ENCODE data around the gene MASTL. TPM values are rescaled to one million over a fixed set of nuclear protein-coding genes. Genes with fewer than 3 reads are reported as not detected.
A peak's percentile ranks its signal among the peaks of the same experiment; 100 is the strongest.
"Not testable (repeated sequence)": the region's sequence is repeated elsewhere in the genome, so short reads cannot be mapped to it uniquely, and the experiment has no call there.

The MASTL gene
- total RNA-seq, 2 donors from 2014 or later = 30.3 to 50.2 TPM

GRCh38 chr10:27153329-27153728 lies 1.8 kb upstream of the MASTL start:
- peaks cover 25% of the 10 kb centered on the region for H3K36me3 ChIP-seq (ENCODE audit: control insufficient read depth, insufficient read depth, low read length)
- Mint-ChIP-seq H3K9me3 (no peaks in the 10 kb centered on the region), H3K36me3 (ENCODE audit: low read depth) (peaks cover 33% of the 10 kb centered on the region), H3K27ac (peak overlapping the region; percentile 100), H3K4me1 (peaks cover 19% of the 10 kb centered on the region), H3K4me3 (peak overlapping the region; percentile 100), H3K27me3 (ENCODE audit: insufficient read depth) (no peaks in the 10 kb centered on the region)
- H3K9me3 ChIP-seq (ENCODE audit: control insufficient read depth, low read length) = no peaks in the 10 kb centered on the region
- DNase-seq = no peak
- WGBS, 2 experiments (ENCODE audit: insufficient coverage in 1 of 2, insufficient read length in 1 of 2) = 0 to 1% methylated on average over 5 to 6 of the region's 6 CpGs
- peak overlapping the region; percentile 97 for H3K9ac ChIP-seq (ENCODE audit: extremely low read depth, low read length, poor library complexity, severe bottlenecking)
- peak overlapping the region; percentile 98 for H3K4me3 ChIP-seq (ENCODE audit: low read length)
- H3K4me1 ChIP-seq (ENCODE audit: control insufficient read depth, insufficient read depth, low read length) = no peaks in the 10 kb centered on the region
- H3K27ac ChIP-seq (ENCODE audit: low read depth, low read length) = no peak overlapping the region
- TF ChIP-seq CTCF (conservative IDR thresholded peaks at IDR 0.05) = no peak
- H3K27me3 ChIP-seq (ENCODE audit: control insufficient read depth, insufficient read depth, low read length, poor library complexity, severe bottlenecking) = no peaks in the 10 kb centered on the region

DNA sequence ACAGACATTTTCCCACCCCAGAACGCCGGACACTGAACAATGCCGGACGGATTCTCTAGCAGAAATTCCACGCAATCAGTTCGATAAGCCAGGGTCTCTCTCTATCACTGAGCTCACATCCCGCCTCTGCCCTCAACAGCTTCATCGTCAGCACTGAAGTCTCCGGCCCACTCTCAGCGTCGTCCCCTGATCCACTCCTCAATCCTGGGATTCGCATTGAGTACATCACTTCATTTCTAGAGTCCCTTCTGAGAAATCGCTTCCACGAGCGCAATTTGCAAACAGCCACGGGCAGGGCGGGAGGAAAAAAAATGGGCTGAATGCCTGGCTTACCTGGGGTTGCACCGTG lies 1.3 kb upstream of the MASTL start:
- H3K27ac Mint-ChIP-seq = peak overlapping the region; percentile 100
- Histone ChIP-seq H3K36me3 (ENCODE audit: control insufficient read depth, insufficient read depth, low read length) (peaks cover 25% of the 10 kb centered on the region), H3K9ac (ENCODE audit: extremely low read depth, low read length, poor library complexity, severe bottlenecking) (peak overlapping the region; percentile 97), H3K27ac (ENCODE audit: low read depth, low read length) (peak overlapping the region; percentile 96), H3K4me1 (ENCODE audit: control insufficient read depth, insufficient read depth, low read length) (no peaks in the 10 kb centered on the region), H3K27me3 (ENCODE audit: control insufficient read depth, insufficient read depth, low read length, poor library complexity, severe bottlenecking) (no peaks in the 10 kb centered on the region), H3K9me3 (ENCODE audit: control insufficient read depth, low read length) (no peaks in the 10 kb centered on the region), H3K4me3 (ENCODE audit: low read length) (peak overlapping the region; percentile 98)
- TF ChIP-seq CTCF (conservative IDR thresholded peaks at IDR 0.05) = no peak
- 0% methylated on average over 14 to 18 of the region's 18 CpGs for WGBS, 2 experiments (ENCODE audit: insufficient coverage in 1 of 2, insufficient read length in 1 of 2)
- no peak for DNase-seq
- no peaks in the 10 kb centered on the region for H3K9me3 Mint-ChIP-seq
- H3K27me3 Mint-ChIP-seq (ENCODE audit: insufficient read depth) = no peaks in the 10 kb centered on the region
- H3K4me3 Mint-ChIP-seq = peak overlapping the region; percentile 100
- peaks cover 19% of the 10 kb centered on the region for H3K4me1 Mint-ChIP-seq
- H3K36me3 Mint-ChIP-seq (ENCODE audit: low read depth) = peaks cover 35% of the 10 kb centered on the region

DNA sequence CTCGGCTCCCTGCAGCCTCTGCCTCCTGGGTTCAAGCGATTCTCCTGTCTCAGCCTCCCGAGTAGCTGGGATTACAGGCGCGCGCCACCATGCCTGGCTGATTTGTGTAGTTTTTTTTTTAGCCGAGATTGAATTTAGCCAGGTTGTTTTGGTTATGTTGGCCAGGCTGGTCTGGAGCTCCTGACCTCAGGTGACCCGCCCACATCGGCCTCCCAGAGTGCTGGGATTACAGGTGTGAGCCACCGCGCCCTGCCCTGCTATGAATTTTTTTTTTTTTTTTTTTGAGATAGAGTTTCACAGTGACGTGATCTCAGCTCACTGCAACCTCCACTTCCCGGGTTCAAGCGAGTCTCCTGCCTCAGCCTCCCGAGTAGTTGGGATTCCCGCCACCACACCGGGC lies 1.4 kb downstream of the MASTL start:
- peaks cover 14% of the 10 kb centered on the region for H3K4me1 Mint-ChIP-seq
- not testable (repeated sequence) for H3K27me3 Mint-ChIP-seq (ENCODE audit: insufficient read depth); H3K27me3 ChIP-seq (ENCODE audit: control insufficient read depth, insufficient read depth, low read length, poor library complexity, severe bottlenecking); H3K9me3 ChIP-seq (ENCODE audit: control insufficient read depth, low read length); H3K4me1 ChIP-seq (ENCODE audit: control insufficient read depth, insufficient read depth, low read length); H3K27ac ChIP-seq (ENCODE audit: low read depth, low read length); H3K9me3 Mint-ChIP-seq
- Histone ChIP-seq H3K4me3 (ENCODE audit: low read length) (peak overlapping the region; percentile 98), H3K9ac (ENCODE audit: extremely low read depth, low read length, poor library complexity, severe bottlenecking) (peak overlapping the region; percentile 97), H3K36me3 (ENCODE audit: control insufficient read depth, insufficient read depth, low read length) (peaks cover 35% of the 10 kb centered on the region)
- peaks cover 34% of the 10 kb centered on the region for H3K36me3 Mint-ChIP-seq (ENCODE audit: low read depth)
- H3K27ac Mint-ChIP-seq = peak overlapping the region; percentile 100
- DNase-seq = peak; percentile 62
- peak overlapping the region; percentile 100 for H3K4me3 Mint-ChIP-seq
- WGBS, 2 experiments (ENCODE audit: insufficient coverage in 1 of 2, insufficient read length in 1 of 2) = 76 to 83% methylated on average over 6 to 17 of the region's 17 CpGs

DNA sequence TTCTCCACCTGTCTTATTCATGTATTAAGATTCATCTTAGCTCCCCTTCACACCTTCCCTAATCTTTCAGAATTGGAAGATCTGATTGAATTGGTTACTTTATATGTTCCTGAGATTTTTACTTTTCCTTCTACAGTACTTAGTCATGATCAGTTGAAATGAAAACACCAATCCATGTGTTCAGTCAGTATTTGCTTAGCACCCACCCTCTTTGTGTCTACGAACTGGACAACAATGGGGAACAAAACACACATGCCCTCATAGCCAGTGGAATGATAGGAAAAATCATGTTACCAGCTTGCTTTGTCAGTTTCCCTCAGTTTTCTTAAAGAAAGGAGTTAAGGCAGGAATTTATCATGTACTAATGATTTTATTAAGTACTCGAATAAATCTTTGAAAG lies 2.0 kb downstream of the MASTL start:
- Histone ChIP-seq H3K4me3 (ENCODE audit: low read length) (peak overlapping the region; percentile 98), H3K4me1 (ENCODE audit: control insufficient read depth, insufficient read depth, low read length) (no peaks in the 10 kb centered on the region), H3K27me3 (ENCODE audit: control insufficient read depth, insufficient read depth, low read length, poor library complexity, severe bottlenecking) (no peaks in the 10 kb centered on the region), H3K9ac (ENCODE audit: extremely low read depth, low read length, poor library complexity, severe bottlenecking) (no peak overlapping the region), H3K36me3 (ENCODE audit: control insufficient read depth, insufficient read depth, low read length) (peaks cover 41% of the 10 kb centered on the region), H3K27ac (ENCODE audit: low read depth, low read length) (no peak overlapping the region), H3K9me3 (ENCODE audit: control insufficient read depth, low read length) (no peaks in the 10 kb centered on the region)
- Mint-ChIP-seq H3K4me3 (peak overlapping the region; percentile 100), H3K9me3 (no peaks in the 10 kb centered on the region), H3K27me3 (ENCODE audit: insufficient read depth) (no peaks in the 10 kb centered on the region), H3K36me3 (ENCODE audit: low read depth) (peaks cover 37% of the 10 kb centered on the region), H3K27ac (peak overlapping the region; percentile 83), H3K4me1 (peaks cover 14% of the 10 kb centered on the region)
- 95 to 100% methylated on average over 1 to 2 of the region's 2 CpGs for whole genome bisulfite sequencing, 2 experiments (ENCODE audit: insufficient coverage in 1 of 2, insufficient read length in 1 of 2)
- no peak for TF ChIP-seq CTCF (conservative IDR thresholded peaks at IDR 0.05)
- no peak for DNase-seq
